Right ventricle myocardium superior (tissue), 1 donor: ENCODE results near the gene CEP162. TPM values are rescaled to one million over a fixed set of nuclear protein-coding genes. Genes with fewer than 3 reads are reported as not detected.
"Not testable (repeated sequence)": the region's sequence is repeated elsewhere in the genome, so short reads cannot be mapped to it uniquely, and the experiment has no call there.

Experiments
- ATAC-seq: fragments of 200-7000 bp; cut with Tn5 transposase; one replicate; pipeline ENCODE4 v1.9.1; 2020; ENCODE audit warnings: mild to moderate bottlenecking; ENCODE audit not compliant: poor library complexity
- DNase-seq: peaks from one replicate; pipeline ENCODE4 v3.0.0-alpha.2; 2020
- intact Hi-C: fragments of 100-400 bp; cut with DNase I; formaldehyde crosslinking; loops from one replicate; pipeline ENCODE4 v1.11.2; 2022
- total RNA-seq: library from RNA; stranded (reverse); fragmentation: NEBNext Ultra II Directional; extraction: Animal tissue kit (Norgen Biotek cat#: 25700); gene quantifications from one replicate; pipeline ENCODE4 v1.2.1, GENCODE V29; 2021
- donor health status: DM: no; HTN: yes; CAD: no; lungs with severe emphysema.

CEP162 gene
- total RNA-seq, 1 donor from 2014 or later, result 4.5 TPM

DNA sequence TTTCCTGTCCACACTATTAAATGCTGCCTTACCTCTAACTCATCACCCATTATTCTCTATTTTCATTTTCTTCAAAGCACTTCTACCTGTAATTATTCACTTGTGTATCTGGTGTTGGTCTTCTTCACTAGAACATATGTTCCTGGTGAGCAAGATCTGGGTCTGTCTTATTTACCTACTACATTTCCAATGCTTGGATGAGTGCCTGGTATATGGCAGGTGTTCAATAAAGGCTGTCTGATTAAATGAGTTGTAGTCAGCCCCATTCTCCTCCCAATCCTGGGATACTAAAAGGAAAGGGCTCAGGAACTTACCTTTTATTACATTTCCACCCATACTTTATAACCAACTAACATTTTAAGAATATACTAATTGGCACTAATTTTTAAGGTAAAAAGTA, 61.0 kb downstream of the CEP162 start:
- DNase-seq (no peak), ATAC-seq (no peak)
- intact Hi-C loops, result no loop called here

DNA sequence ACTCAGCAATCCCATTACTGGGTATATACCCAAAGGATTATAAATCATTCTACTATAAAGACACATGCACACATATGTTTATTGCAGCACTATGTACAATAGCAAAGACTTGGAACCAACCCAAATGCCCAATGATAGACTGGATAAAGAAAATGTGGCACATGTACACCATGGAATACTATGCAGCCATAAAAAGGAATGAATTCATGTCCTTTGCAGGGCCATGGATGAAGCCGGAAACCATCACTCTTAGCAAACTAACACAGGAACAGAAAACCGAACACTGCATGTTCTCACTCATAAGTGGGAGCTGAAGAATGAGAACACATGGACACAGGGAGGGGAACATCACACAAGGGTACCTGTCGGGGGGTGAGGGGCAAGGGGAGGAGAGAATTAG, 63.1 kb downstream of the CEP162 start:
- DNase-seq, ATAC-seq, intact Hi-C loops: not testable (repeated sequence)

DNA sequence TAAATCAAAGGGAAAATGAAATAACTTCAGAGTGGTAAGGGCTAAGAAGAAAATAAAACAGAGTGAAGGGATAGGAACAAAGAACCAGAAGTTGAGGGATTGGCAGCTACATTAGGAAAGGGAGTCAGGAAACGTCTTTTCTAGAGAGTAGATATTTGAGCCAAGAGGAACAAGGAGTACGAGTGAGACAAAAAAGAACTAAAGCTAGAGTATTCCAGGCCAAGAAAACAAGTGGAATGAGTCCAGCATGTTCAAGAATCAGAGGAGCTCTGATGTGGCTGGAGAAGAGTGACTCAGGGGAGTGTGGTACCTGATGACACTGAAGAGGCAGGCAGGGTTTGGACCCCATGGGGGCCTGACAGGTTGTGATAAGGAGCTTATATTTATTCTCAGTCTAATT, 66.3 kb downstream of the CEP162 start:
- no peak for DNase-seq

DNA sequence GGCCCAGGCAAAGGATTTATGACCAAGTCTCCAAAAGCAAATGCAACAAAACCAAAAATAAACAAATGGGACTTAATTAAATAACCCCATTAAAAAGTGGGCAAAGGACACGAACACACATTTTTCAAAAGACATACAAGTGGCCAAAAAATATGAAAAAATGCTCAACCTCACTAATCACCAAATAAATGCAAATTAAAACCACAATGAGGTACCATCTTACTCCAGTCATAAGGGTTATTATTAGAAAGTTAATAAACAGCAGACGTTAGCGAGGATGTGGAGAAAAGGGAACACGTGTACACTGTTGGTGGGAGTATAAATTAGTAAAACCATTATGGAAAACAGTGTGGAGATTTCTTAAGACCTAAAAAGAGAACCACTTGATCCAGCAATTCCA, 71.1 kb downstream of the CEP162 start:
- DNase-seq (no peak), ATAC-seq (no peak)
- intact Hi-C loops, result no loop called here

More for the DNA sequence above, 66.3 kb downstream of the CEP162 start:
- intact Hi-C loops, result no loop called here
- ATAC-seq, result no peak

DNA sequence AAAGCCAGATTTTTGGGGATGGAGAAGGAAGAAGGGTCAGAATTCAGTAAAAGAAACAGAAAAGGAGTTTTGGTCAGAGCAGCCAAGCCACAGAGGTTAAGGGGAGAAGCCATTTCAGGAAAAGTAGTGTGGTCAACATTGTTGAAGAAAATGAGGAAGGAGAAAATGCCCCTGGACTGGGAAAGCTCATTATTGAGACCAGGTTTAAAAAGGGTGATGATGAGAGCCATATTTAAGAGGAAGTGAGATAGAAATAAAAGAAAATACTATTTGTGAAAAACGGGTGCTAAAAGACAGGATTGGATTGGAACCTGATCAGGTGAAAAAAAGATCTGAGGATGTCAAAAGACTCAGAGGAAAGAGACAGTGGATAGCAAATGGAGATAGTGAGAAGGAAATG, 75.8 kb downstream of the CEP162 start:
- DNase-seq (no peak), ATAC-seq (no peak)
- intact Hi-C loops, result no loop called here

DNA sequence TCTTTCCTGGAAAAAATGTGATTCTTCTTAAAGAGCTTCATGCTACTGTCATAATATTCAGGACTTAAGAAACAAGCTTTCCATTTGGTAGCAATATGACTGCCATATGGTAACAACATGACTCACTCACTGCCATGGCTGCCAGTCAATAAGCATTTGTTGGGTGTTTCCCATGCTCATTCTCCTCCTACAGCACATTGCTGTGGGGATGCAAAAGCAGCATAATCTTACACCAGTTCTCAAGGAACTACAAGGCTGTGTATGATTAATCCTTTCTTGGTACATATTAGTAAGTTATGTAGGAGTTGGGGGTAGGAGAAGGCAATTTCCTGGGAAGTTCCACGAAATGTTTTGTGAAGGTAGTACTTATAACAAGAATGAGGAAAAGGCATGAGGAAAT, 76.7 kb downstream of the CEP162 start:
- intact Hi-C loops, result no loop called here
- no peak for DNase-seq
- no peak for ATAC-seq

DNA sequence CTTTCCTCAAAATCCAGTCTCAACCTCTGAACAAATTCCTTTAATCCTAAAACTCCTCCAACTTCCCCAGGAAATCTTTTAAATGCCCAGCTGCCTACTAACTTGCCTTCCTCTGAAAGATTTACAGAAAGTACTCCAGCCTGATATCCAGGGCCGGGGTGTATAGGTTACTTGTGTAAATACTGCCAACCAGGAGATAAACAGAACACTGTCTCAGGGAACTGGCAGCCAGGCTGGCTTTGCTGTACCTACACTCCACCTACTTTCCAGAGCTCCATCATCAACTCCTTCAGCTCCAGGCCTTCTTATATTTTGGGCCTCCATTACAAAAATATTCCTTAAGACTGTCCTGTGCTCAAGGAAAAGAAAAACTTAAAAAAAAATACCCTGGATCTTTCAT, 85.9 kb downstream of the CEP162 start:
- intact Hi-C loops, result no loop called here
- ATAC-seq (no peak), DNase-seq (no peak)

DNA sequence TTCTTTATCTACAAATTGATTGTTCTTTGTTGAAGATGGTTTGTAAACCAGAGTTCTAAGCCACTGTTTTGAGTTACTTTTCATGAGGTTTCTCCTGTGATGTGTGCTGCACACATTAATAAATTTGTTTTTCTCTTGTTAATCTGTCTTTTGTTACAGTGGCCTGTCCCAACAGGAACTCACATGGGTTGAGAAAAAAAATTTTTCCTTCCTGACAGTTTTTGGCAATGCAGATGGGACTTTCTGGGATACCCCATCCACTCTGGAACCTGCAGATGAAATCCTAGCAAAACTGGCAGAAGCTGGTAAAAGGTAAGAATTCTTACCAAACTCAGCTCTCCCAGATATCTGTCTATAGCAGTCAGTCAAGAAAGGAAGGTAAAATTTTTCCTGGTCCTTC, 88.1 kb downstream of the CEP162 start:
- ATAC-seq (no peak), DNase-seq (no peak)
- intact Hi-C loops, result no loop called here

DNA sequence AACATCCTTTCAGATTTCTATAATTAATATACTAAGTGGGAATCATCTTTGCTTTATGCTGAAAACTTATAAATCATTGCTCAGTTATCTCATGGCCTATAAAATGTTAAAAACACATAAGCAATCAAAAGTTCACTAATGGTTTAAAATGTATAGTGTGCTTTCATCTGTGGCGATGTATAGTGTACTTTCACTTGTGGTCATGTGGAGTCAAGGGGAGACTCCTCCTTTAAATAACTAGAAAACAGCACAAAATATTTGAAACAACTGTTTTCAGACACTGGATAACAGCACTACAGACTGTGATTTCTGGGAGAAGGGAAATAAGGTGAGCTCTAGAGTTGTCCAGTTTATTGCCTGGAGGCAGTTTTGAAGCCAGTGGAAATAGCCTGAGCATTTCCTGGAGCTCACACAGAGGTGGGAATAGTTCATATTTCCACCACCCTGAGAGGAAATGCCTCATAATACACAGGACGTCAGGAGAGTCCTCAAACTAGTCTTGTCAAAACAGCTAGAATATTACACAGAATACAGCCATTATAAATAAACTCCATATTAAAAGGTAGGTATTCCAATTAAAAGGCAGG, 89.4 kb downstream of the CEP162 start:
- ATAC-seq (no peak), DNase-seq (no peak)
- intact Hi-C loops, result no loop called here

DNA sequence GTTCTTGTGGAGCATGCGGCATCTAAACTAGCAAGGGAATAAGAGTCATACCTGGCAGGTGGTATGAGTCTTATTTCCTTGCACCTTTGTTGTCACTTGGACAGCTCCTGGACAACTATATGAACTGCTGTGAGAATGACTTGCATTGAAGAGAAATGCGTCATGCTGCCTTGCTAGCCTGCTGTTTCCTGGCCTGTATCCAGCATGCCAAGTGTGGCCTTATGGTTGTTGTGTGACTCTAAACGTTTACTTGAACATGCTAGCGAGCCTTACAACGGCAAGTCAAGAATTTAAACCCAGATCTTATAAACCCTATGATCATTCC, 90.4 kb downstream of the CEP162 start:
- intact Hi-C loops, result no loop called here
- ATAC-seq (no peak), DNase-seq (no peak)

DNA sequence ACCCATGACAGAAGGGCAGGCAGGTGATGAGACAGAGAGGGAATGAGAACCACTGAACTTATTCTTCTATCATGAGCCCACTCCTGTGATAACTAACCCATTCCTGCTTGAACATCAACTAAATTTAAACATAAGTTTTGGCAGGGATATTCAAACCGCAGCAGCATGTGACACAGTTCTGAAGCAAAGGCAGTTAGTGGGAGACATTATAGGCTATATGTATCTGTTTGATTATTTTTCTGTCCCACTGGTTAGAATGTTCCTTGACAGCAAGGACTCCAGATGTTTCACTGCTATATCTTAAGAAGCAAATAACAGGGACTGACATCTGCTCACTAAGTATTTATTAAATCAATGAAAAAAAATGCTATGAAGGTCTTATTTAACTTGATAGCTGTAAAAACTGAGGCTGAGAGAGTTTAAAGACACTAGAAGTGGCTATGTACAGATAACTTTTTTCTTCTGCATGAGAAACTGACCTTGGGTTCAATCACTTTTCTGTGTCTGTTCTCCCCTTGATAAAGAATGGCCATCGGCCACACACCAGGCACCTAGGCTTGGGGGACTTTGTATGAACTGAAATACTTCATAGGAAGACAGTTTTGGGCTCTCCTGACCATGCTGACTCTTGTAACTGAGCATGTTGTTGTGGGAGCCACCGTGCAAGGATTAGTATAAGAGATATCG, 90.9 kb downstream of the CEP162 start:
- DNase-seq (no peak), ATAC-seq (no peak)
- intact Hi-C loops, result no loop called here

DNA sequence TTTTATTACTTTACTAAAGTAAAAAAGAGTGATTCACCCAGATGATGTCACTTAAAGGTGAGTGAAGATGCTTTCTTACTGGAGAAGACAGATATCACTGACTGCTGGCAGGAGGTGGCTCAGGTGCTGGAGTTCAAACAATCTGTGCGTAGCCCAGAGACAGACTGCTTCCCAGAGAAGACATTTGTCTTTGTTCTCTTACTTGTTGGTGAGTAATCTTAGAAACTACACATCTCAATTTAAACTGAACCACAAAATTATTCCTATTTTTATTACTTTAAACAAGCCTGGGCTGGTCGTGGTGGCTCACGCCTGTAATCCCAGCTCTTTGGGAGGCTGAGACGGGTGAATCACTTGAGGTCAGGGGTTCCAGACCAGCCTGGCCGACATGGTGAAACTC, 92.2 kb downstream of the CEP162 start:
- intact Hi-C loops, result no loop called here
- ATAC-seq, result no peak
- no peak for DNase-seq

DNA sequence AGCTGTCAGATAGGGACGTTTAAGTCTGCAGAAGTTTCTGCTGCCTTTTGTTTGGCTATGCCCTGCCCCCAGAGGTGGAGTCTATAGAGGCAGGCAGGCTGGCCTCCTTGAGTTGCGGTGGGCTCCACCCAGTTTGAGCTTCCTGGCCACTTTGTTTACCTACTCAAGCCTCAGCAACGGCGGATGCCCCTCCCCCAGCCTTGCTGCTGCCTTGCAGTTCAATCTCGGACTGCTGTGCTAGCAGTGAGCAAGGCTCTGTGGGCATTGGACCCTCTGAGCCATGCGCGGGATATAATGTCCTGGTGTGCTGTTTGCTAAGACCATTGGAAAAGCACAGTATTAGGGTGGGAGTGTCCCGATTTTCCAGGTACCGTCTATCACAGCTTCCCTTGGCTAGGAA, 94.1 kb downstream of the CEP162 start:
- ATAC-seq, DNase-seq, intact Hi-C loops: not testable (repeated sequence)

DNA sequence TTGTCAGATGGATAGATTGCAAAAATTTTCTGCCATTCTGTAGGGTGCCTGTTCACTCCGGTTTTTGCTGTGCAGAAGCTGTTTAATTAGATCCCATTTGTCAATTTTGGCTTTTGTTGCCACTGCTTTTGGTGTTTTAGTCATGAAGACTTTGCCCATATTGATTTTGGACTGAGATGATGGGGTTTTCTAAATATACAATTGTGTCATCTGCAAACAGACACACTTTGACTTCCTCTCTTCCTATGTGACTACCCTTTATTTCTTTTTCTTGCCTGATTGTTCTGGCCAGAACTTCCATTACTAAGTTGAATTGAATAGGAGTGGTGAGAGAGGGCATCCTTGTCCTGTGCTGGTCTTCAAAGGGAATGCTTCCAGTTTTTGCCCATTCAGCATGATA, 97.9 kb downstream of the CEP162 start:
- intact Hi-C loops, DNase-seq, ATAC-seq: not testable (repeated sequence)

DNA sequence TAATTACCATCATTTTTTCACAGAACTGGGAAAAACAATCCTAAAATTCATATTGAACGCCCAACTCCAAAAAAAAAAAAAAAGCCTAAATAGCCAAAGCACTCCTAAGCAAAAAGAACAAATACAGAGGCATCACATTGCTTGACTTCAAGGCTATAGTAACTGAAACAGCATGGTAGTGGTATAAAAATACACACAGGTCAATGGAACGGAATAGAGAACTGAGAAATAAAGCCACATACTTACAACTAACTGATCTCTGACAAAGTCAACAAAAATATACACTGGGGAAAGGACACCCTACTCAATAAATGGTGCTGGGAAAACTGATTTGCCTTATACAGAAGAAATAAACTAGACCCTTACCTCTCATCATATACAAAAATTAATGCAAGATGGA, 104.3 kb downstream of the CEP162 start:
- no peak for DNase-seq
- ATAC-seq, result no peak
- intact Hi-C loops, result no loop called here

DNA sequence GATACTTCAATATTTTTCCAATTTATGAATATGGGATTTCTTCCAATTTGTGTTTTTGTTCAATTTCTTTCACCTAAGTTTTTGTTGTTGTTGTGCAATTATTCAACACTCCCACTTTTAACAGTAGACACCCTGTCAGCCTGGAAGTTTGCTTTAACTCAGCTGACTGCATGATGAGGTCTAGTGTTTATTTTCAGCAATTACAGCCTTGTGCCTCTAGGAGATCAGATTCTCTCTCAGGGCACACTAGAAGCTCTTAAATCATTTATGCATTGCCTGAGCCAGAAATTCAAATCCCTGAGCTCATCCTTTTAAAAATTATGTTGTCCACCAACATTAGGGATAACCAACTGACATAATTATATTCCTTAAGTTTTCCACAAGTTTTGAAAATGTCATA, 108.2 kb downstream of the CEP162 start:
- DNase-seq (no peak), ATAC-seq (no peak)
- intact Hi-C loops, result no loop called here

DNA sequence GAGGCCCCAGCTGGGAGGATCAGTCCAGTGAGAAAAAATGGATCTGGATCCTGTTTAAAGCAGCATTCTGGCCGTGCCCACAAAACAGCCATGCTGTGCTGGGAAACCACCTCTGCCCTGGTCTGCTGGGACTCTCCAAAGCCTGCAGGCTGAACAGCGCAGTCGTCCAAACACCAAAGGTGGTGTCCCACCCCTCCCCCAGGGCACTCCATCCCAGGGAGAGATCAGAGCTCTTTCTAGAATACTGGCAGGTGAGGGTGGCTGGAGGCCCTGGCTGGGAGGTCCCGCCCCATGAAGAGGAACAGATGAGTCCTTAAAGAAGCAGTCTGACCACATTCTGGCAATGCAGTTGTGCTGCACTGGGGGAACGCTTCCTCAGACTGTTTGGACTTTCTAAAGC, 109.3 kb downstream of the CEP162 start:
- DNase-seq (no peak), ATAC-seq (no peak)
- intact Hi-C loops, result no loop called here

DNA sequence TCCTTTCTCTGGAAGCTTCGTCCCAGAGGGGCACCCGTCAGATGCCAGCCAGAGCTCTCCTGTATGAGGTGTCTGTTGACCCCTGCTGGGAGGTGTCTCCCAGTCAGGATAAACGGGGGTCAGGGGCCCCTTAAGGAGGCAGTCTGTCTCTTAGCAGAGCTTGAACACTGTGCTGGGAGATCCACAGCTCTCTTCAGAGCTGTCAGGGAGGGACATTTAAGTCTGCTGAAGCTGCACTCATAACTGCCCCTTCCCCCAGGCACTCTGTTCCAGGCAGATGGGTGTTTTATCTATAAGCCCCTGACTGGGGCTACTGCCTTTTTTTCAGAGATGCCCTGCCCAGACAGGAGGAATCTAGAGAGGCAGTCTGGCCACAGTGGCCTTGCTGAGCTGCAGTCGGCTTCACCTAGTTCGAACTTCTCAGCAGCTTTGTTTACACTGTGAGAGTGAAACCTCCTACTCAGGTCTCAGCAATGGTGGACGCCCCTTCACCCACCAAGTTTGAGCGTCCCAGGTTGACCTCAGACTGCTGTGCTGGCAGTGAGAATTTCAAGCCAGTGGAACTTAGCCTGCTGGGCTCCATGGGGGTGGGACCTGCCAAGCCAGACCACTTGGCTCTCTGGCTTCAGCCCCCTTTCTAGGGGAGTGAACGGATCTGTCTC, 112.4 kb downstream of the CEP162 start:
- ATAC-seq, intact Hi-C loops, DNase-seq: not testable (repeated sequence)

DNA sequence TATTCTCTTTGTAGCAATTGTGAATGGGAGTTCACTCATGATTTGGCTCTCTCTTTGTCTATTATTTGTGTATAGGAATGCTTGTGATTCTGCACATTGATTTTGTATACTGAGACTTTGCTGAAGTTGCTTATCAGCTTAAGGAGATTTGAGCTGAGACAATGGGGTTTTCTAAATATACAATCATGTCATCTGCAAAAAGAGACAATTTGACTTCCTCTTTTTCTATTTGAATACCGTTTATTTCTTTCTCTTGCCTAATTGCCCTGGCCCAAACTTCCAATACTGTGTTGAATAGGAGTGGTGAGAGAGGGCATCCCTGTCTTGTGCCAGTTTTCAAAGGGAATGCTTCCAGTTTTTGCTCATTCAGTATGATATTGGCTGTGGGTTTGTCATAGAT, 116.1 kb downstream of the CEP162 start:
- intact Hi-C loops, ATAC-seq, DNase-seq: not testable (repeated sequence)

DNA sequence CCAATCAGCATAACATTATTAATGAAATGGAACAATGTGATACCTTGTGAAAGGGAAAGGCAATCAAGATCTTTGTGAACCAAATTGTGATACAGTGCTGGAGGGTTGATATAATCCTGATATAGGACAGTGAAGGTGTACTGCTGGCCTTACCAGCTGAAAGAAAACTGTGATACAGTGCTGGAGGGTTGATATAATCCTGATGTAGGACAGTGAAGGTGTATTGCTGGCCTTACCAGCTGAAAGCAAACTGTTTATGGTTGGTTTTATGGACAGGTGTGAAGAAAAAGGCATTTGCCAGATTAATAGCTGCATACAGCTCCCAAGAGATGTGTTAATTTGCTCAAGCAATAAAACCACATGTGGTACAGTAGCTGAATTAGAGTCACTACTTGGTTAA, 119.9 kb downstream of the CEP162 start:
- intact Hi-C loops, result no loop called here
- DNase-seq (no peak), ATAC-seq (no peak)
